HG03108 (cell line): ENCODE measurements around the gene ZNF644.
"Not testable (repeated sequence)": the region's sequence is repeated elsewhere in the genome, so short reads cannot be mapped to it uniquely, and the experiment has no call there.

ENCODE experiments used
- ATAC-seq: cut with Tn5 transposase; IDR thresholded peaks from one replicate; pipeline ENCODE4 v1.9.1; 2021; ENCODE audit warnings: moderate library complexity; ENCODE audit not compliant: unreplicated experiment

ZNF644 gene

DNA sequence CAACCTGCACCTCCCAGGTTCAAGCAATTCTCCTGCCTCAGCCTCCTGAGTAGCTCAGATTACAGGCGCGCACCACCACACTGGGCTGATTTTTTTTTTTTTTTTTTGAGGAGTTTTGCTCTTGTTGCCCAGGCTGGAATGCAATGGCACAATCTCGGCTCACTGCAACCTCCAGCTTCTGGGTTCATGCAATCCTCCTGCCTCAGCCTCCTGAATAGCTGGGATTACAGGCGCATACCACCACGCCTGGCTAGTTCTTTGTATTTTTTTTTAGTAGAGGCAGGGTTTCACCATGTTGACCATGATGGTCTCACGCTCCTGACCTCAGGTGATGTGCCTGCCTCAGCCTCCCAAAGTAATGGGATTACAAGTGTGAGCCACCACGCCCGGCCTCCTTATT is 93.6 kb downstream of the ZNF644 start:
- not testable (repeated sequence) for ATAC-seq

DNA sequence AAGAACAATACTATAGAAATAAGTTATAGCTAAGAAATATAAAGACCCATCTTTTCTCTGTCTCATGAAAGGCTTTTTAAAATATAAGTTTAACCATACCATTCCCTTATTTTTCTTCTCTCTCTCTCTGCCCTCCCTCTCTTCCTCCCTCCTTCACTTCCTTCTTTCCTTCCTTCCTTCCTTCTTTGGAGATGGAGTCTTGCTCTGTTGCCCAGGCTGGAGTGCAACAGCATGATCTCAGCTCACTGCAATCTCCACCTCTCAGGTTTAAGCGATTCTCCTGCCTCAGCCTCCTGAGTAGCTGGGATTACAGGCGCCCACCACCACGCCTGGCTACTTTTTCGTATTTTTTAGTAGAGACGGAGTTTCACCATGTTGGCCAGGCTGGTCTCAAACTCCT is 94.2 kb downstream of the ZNF644 start:
- ATAC-seq = not testable (repeated sequence)

DNA sequence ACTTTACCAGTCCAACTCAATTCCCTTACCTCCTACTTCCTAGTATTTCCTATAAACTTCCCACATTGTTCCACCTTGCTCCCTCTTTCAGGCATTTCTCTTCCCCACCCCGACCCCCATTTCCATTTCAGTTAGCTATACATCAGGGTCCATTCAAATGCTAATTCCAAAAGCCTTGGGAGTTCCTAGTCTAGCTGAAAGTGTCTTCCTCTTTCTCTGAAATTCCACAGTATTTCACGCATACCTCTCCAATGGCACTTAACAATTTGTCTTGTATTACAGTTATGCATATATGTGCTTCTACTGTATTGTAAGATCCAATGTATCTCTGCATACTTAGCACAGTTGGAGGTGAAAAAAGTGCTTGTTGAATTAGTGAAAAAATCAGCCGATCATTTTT is 94.9 kb downstream of the ZNF644 start:
- no peak for ATAC-seq

DNA sequence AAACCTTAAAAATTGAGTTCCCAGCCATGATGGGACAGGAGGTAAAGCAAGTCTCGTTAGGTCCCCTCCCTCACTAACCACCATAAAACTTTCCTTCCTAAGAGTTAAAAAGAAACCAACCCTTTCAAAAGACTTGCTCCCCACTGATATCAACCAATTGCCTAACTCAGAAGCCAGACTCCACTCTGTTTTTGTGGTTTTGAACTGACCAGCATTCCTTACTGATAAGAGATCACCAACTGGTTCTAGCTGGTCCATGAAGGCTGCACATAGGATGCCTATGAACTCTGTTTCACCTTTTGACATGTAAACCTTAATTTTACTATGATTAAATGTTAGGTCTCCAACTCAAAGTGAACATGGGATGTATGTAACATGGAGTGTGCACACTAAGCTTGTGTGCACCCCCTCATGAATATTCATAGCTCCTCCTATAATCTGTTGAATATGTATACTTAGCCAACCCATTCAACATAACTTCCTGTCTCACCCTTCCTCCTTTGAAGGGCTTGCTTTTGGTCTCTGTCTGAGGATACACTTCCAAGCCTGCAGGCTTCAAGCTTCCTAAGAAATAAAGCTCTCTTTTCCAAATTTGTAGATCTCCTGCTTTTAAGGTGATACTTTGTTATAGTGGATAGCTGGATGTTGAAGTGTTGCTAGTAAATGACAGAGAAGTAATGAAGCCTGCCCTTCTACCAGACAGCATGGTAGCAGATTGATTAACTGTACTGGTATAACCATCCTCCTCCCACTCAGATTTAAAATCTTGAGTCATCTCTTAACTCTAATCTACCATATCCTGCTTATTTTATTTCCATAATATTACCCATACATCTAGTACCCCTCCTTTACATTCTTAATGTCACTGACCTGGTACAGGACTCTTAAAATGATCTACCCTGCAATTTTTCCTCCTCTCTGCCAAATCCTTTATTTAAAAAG is 95.6 kb downstream of the ZNF644 start:
- no peak for ATAC-seq

DNA sequence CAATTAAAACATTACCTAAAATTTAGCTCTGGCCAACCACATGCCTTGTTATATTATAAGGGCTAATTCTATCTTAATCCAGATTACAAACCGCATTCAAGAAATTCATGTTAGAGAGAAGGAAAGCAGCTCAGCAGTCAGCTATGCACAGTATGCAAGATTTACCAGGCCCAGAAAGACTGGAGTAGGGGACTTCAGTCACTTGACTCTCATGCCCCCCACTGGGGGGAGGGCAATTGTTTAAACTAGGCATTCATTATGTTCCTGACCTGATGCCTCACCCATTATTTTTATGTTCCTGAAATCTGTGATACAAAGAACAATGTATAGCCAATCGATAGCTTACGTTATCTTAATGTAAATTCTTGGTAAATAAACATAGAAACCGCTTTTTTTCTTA is 96.9 kb downstream of the ZNF644 start:
- ATAC-seq = no peak

DNA sequence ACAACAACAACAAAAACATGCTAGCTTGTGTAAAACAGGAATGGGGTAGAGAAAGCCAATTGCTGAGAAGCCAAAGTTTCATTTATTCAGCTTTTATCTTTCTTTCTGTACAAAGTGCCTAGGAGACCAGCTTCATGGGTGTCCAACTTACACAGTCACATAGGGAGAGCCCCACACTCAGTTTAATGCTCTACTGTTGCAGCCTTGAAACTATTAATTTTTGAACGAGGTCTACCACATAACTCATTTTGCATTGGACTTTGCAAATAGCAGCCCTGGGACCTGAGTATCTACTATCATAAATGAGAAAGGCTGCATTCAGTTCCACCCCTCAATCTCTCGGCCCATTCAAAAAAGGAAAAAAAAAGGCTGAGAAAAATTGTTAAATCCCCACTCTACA is 98.8 kb downstream of the ZNF644 start:
- ATAC-seq = peak; percentile 53

DNA sequence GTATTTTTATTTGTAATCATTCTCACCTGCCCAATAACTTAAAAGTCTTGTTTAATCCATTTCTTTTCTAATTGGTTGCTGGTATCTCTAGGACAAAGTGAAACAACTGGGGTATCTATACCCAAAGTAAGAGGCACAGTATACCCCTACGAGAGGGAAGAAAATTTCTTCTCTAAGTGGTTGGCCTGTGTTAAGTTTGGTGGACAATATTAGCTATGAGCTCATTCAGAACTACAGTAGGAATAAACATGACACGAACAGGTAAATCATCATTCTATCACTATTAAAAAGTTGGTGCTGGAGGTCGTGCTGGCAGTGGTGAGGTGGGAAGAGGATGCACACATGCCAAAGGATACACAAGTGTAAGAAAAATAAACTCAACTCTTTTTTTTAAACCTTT is 99.6 kb downstream of the ZNF644 start:
- ATAC-seq = no peak

DNA sequence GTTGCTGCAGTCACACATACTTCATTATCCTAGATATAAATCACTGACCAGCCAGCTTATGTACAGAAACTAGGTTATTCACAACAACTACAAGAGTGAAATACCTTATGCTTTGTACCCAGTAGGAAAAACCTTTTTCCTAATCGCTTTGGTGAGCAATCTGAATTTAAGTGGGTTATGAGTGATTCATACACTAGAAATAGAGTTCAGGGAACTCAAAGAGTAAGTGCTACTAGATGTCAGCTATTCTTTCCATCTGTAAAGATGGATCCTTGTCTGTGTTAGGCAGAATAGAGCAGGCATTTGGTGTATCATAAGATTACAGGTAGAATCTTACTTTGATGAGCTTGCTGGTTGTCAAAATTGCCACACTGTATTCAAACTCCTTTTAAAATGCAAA is 101.9 kb downstream of the ZNF644 start:
- no peak for ATAC-seq

DNA sequence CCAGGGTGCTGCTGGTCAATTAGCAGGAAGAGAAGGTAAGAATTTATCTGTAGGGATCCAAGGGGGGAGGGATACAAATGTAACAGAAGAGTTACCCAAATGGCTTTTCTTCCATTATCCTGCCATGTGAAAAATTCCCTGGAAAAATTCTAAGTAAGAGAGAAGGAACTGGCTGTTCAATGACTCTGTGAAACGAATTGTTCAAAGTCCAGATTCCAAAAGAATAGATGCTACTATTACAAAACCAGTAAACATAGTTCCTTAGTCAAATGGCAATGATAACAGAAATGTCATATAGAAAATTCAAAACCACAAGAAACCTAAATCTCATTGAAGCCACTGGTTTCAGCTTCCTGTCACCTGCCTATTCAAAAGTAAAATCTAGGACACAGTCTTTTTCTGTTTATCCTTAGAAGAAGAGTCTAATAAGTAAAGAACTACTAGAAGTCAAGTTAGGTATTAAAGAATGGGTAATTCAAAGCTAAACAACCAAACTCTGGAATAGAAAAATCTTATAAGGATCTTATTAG is 102.6 kb downstream of the ZNF644 start:
- peak; percentile 39 for ATAC-seq

DNA sequence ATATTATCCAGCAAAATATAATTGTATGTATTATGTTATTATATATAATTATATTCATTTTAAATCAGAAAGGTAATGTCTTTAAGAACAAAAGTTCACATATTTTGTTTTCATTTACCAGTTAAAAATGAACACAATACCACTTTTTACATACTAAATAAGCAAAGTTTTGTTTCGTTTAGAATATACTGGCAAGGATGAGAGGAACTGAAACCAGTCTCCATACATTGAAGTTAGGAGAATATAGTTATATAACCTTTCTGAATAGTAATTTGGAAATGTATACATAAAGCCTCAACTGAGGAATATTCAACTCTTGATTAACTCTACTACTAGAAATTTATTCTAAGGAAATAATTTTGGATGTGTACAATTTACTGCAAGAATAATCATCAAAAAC is 110.5 kb downstream of the ZNF644 start:
- no peak for ATAC-seq

DNA sequence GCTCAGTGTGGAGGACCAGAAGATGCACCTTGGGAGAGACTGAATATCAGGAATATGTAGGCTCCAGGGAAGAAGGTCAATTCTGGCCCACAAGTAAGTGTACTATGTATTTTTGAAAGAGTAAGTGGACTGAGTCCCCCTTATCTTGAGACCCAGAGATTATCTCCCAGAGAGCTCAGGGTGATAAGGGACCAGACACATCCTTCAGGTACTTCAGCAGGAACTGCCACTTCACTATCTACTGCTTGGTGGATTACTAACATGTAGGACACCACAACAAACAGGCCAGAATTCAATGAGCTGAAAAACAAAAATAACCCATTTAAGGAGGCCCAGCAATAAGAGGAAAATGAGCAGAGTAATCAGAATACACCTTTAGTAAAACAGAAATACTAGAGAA is 119.2 kb downstream of the ZNF644 start:
- ATAC-seq = no peak

DNA sequence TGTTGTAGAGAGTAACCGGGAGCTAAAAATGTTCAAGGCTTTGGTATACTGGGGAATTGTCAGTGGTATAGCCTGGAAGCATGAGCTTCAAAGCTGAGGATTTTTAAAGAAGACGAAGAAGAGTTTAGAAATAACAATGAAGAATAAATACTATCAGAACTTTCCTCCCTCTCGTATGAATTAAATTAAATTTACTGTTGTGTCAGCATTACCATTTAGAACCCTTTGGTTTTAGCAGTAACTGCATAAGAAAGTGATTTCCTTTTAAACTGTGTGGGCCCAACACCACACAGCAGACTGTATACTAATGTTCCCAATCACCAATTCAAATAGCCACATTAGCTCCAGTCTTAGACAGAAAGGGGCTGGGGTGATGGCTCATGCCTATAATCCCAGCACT is 122.6 kb downstream of the ZNF644 start:
- no peak for ATAC-seq

DNA sequence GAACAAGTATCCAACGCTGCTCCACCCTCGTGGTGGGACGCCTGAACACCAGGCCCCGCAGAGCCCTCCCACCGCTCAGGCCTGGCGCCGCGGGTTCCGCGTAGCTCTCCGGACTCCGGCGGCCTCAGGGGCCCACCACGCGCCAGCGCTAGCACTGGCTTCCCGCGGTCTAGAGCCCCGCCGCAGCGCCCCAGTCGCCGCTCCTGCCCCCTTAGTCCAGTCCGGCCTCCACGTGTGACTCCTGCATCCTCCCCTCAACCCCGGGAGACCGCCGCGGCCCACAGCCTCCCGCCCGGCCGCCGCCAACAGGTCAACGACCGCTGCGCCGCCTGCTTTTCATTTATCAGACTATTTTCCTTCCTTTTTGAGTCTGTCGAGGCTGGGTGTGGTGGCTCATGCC is 128.2 kb downstream of the ZNF644 start:
- not testable (repeated sequence) for ATAC-seq

DNA sequence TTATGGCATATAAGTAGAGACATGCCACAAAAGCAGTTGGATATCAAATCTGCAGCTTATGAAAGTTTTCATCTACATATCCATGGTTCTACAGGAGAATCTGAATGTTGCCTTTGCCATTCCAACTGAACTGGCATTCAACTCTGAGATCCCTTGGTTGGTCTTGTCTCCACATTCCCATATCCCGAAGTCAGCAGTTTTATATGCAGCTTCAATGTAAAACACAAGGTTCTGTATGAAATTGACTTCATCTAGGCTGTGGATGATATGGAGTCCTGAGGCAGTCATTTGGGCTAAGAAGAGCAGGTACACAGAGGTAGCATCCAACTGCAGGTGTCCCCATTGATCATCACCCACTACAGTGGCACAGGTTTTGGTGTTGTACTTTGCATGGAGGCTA is 129.0 kb downstream of the ZNF644 start:
- not testable (repeated sequence) for ATAC-seq

DNA sequence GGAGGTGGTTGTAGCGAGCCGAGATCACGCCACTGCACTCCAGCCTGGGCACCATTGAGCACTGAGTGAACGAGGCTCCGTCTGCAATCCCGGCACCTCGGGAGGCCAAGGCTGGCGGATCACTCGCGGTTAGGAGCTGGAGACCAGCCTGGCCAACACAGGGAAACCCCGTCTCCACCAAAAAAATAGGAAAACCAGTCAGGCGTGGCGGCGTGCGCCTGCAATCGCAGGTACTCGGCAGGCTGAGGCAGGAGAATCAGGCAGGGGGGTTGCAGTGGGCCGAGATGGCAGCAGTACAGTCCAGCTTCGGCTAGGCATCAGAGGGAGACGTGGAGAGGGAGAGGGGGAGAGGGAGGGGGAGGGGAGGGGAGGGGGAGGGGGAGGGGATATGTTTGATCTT is 129.6 kb downstream of the ZNF644 start:
- ATAC-seq = not testable (repeated sequence)

DNA sequence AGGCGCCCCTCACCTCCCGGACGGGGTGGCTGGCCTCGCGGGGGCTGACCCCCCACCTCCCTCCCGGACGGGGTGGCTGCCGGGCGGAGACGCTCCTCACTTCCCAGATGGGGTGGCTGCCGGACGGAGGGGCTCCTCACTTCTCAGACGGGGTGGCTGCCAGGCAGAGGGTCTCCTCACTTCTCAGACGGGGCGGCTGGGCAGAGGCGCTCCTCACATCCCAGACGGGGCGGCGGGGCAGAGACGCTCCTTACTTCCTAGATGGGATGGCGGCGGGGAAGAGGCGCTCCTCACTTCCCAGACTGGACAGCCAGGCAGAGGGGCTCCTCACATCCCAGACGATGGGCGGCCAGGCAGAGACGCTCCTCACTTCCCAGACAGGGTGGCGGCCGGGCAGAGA is 130.1 kb downstream of the ZNF644 start:
- not testable (repeated sequence) for ATAC-seq

DNA sequence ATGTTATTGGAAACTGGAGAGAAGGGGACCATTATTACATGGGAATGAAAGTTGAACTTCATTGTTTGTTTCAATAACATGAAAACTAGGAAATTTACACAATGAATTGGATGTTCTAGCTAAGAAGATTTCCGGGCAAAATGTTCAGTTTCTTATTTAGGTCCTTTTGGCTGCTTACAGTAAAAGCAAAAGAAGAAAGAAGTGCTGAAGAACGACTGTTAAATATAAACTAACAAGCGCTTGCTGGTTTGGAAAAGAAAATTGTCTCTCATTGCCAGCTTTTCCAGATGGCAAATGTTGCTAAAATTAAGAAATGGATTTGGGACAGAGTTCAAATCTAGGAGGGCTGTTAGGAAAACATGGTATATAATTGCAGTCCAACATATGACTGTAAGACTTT is 139.6 kb downstream of the ZNF644 start:
- ATAC-seq = no peak

DNA sequence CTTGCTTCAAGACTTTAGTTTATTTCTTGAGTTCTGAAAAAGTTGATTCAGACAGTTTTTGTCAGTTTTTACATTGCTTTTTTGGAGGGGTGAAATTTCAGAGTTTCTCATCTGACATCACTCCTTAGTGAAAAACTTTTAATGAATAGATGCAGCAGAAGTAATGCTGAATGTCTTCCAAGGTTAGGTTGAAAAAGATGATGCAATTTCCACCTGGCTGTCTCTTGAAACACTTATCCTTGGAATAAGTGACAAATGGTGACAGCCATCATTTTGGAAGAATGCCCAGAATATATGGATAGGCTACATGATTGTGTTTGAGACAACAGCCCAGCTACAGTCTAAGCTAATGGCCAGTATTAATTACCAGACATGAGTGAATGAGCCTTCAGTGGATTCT is 140.8 kb downstream of the ZNF644 start:
- ATAC-seq = no peak

DNA sequence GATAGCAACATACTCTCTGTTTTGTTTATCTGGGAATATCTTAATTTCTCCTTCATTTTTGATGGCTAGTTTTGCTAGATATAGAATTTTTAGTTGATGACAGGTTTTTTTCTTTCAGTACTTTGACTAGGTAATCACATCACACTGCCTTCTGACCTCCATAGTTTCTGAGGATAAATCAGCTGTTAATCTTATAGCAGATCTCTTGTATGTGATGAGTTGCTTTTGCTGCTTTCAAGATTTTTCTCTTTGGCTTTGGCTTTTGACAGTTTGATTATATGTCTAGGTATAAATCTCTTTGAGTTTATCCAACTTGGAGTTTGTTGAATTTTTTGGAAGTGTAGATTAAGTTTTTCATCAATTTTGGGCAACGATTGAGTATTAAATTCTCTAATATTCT is 142.6 kb downstream of the ZNF644 start:
- ATAC-seq = no peak

DNA sequence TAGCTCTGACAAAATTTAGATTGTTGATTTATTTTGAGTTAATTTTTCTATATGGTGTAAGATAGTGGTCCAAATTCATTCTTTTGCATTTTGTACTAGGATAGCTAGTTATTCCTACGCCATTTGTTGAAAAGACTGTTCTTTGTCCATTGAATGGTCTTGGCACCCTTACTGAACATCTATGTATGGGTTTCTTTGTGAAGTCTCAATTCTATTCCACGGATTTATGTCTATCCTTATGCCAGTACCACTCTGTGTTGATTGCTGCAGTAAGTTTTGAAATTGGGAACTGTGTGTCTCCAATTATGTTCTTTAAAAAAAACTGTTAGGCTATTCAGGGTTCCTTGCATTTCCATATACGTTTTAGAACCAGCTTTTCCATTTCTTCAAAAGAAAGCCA is 145.7 kb downstream of the ZNF644 start:
- ATAC-seq = no peak
